Measurements from ENCODE around the gene RNU5B-1.

RNU5B-1 gene

GRCh38 chr15:65329288-65329983, 25.0 kb downstream of the RNU5B-1 start:
- DNase-seq = no peak

- DNase-seq = no peak
Observed at GRCh38 chr15:65329984-65330735, 25.7 kb downstream of the RNU5B-1 start.

GRCh38 chr15:65330934-65331645, 26.6 kb downstream of the RNU5B-1 start:
- no peak for DNase-seq

GRCh38 chr15:65331811-65332210, 27.3 kb downstream of the RNU5B-1 start:
- DNase-seq = no peak

- DNase-seq = no peak
Observed at GRCh38 chr15:65332391-65333147, 28.1 kb downstream of the RNU5B-1 start.

GRCh38 chr15:65333148-65333820, 28.8 kb downstream of the RNU5B-1 start:
- no peak for DNase-seq

GRCh38 chr15:65333856-65334255, 29.4 kb downstream of the RNU5B-1 start:
- DNase-seq = no peak

GRCh38 chr15:65334586-65335231, 30.2 kb downstream of the RNU5B-1 start:
- DNase-seq = no peak

GRCh38 chr15:65335278-65336055, 31.0 kb downstream of the RNU5B-1 start:
- DNase-seq = no peak

GRCh38 chr15:65336493-65337435, 32.3 kb downstream of the RNU5B-1 start:
- DNase-seq = no peak

GRCh38 chr15:65337436-65338070, 33.1 kb downstream of the RNU5B-1 start:
- DNase-seq = no peak

- no peak for DNase-seq
Observed at GRCh38 chr15:65338366-65338765, 33.9 kb downstream of the RNU5B-1 start.

GRCh38 chr15:65338823-65339222, 34.3 kb downstream of the RNU5B-1 start:
- no peak for DNase-seq

GRCh38 chr15:65339416-65339815, 34.9 kb downstream of the RNU5B-1 start:
- no peak for DNase-seq

GRCh38 chr15:65339920-65340319, 35.4 kb downstream of the RNU5B-1 start:
- DNase-seq = no peak

GRCh38 chr15:65342493-65342892, 38.0 kb downstream of the RNU5B-1 start:
- DNase-seq = no peak

- DNase-seq = no peak
Observed at GRCh38 chr15:65343374-65343981, 39.0 kb downstream of the RNU5B-1 start.

- DNase-seq = no peak
Observed at GRCh38 chr15:65344214-65344913, 39.9 kb downstream of the RNU5B-1 start.

All from kidney glomerular epithelial cell (primary cell).